ENCODE data around the gene BCL2L15.

The BCL2L15 gene

DNA sequence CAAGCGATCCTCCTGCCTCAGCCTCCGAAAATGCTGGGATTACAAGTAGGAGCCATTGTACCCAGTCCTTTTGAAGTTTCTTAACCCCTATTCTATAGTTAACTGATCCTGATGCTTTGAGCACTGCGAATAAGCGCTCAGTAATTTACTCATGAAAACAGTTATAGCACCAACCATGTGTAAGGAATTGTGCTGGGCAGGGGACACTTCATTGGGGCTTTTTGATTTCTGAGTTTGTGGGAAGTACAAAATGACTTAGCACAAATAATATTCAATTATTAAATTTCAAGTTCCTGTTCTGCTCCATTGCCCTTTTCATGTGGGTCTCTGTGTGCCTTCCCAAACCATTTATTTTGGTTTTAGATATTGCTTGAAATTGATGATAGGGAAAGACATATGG, 35.6 kb upstream of the BCL2L15 start:
- no peak for ATAC-seq (ENCODE audit: insufficient read depth, low read depth)

DNA sequence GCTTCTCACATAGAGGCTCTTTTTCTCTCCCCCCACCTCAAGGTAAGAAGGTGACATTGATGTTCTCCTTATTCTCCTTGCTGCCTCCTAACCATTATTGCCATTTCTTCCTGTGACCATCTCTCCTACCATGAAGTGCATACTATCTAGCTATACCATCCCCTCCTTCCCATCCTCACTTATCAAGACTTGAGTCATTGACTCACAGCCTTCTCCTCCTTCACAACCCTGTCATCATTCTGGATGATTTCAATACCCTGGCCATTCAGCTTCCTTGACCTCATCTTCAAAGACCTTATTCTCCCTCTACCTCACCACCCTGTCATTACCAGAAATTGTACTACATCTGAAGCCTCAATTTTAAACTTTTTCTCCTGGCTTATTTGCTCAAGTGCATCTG, 30.9 kb upstream of the BCL2L15 start:
- H4K20me1 ChIP-seq (ENCODE audit: insufficient read depth, low read length), result peaks cover 8% of the 10 kb centered on the region; the same call in 1 of the 2 replicates
- H3K36me3 ChIP-seq (ENCODE audit: insufficient read depth, low read length), result peaks cover 12% of the 10 kb centered on the region; the same call in 1 of the 2 replicates
- TF ChIP-seq EZH2 (IDR thresholded peaks at IDR 0.05; ENCODE audit: borderline replicate concordance, low read depth, low read length, severe bottlenecking), result no peak
- TF ChIP-seq, protein P1, sequence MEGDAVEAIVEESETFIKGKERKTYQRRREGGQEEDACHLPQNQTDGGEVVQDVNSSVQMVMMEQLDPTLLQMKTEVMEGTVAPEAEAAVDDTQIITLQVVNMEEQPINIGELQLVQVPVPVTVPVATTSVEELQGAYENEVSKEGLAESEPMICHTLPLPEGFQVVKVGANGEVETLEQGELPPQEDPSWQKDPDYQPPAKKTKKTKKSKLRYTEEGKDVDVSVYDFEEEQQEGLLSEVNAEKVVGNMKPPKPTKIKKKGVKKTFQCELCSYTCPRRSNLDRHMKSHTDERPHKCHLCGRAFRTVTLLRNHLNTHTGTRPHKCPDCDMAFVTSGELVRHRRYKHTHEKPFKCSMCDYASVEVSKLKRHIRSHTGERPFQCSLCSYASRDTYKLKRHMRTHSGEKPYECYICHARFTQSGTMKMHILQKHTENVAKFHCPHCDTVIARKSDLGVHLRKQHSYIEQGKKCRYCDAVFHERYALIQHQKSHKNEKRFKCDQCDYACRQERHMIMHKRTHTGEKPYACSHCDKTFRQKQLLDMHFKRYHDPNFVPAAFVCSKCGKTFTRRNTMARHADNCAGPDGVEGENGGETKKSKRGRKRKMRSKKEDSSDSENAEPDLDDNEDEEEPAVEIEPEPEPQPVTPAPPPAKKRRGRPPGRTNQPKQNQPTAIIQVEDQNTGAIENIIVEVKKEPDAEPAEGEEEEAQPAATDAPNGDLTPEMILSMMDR (IDR thresholded peaks at IDR 0.05; ENCODE audit: borderline replicate concordance, extremely low read depth, low read length, poor library complexity, severe bottlenecking), result no peak
- no peak overlapping the region for H3K9ac ChIP-seq (ENCODE audit: low read depth, low read length)
- no peak for ATAC-seq (ENCODE audit: insufficient read depth, low read depth)
- DNase-seq, result no peak
- no peak overlapping the region for H3K4me2 ChIP-seq (ENCODE audit: insufficient read depth, low read length)
- no peaks in the 10 kb centered on the region for H3K9me3 ChIP-seq (ENCODE audit: insufficient read depth, low read length, severe bottlenecking)
- H2AFZ ChIP-seq (ENCODE audit: low read depth, low read length), result no peak overlapping the region
- H3K4me3 ChIP-seq (ENCODE audit: low read depth in 1 of 2, low read length in 2 of 2), result no peak overlapping the region
- H3K27ac ChIP-seq (ENCODE audit: low read length), result no peak overlapping the region
- no peaks in the 10 kb centered on the region for H3K79me2 ChIP-seq (ENCODE audit: insufficient read depth, low read length)
- no peaks in the 10 kb centered on the region for H3K27me3 ChIP-seq (ENCODE audit: insufficient read depth, low read length, poor library complexity)
- no peaks in the 10 kb centered on the region for H3K4me1 ChIP-seq (ENCODE audit: insufficient read depth, low read length)

More for the DNA sequence above, 35.6 kb upstream of the BCL2L15 start:
- Histone ChIP-seq H3K79me2 (ENCODE audit: insufficient read depth, low read length) (no peaks in the 10 kb centered on the region), H3K4me3 (ENCODE audit: low read depth in 1 of 2, low read length in 2 of 2) (no peak overlapping the region), H2AFZ (ENCODE audit: low read depth, low read length) (no peak overlapping the region), H3K4me2 (ENCODE audit: insufficient read depth, low read length) (no peak overlapping the region), H3K27me3 (ENCODE audit: insufficient read depth, low read length, poor library complexity) (no peaks in the 10 kb centered on the region), H3K4me1 (ENCODE audit: insufficient read depth, low read length) (peaks cover 3% of the 10 kb centered on the region), H3K9ac (ENCODE audit: low read depth, low read length) (no peak overlapping the region), H3K36me3 (ENCODE audit: insufficient read depth, low read length) (no peaks in the 10 kb centered on the region), H3K9me3 (ENCODE audit: insufficient read depth, low read length, severe bottlenecking) (no peaks in the 10 kb centered on the region), H4K20me1 (ENCODE audit: insufficient read depth, low read length) (no peaks in the 10 kb centered on the region), H3K27ac (ENCODE audit: low read length) (no peak overlapping the region)
- TF ChIP-seq, protein P1 (IDR thresholded peaks at IDR 0.05; ENCODE audit: borderline replicate concordance, extremely low read depth, low read length, poor library complexity, severe bottlenecking), result no peak
- no peak for TF ChIP-seq EZH2 (IDR thresholded peaks at IDR 0.05; ENCODE audit: borderline replicate concordance, low read depth, low read length, severe bottlenecking)
- no peak for DNase-seq

DNA sequence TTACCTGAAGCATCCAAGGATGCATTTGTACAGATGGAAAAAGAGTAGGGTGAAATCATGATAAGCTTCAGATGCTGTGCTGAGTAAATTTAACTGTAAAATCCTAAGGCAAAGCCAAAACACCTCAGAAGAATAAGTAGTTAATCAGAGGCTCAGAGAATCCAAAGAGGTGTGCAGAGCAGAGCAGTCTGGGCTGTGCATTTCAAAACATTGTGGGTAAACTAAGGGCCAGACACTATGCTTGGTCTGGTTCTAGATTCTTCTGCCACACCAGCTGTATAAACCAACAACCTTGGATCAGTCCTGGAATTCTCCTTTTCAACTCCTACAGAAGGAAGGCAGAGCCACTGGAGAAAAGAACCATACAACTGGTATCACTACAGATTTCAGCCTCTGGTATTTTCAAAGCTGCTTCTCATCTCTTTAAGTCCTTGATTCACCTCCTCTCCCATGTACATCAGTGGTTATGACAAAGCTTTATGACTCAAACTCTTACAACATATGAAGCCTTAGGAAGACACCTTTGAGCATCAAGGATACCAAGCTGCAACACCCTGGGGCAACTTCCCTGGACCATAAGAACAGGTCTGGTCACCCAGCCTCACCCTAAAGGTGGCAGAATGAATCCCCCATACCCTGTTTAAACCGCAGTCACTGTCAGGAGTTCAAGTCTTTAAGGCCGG, 30.2 kb upstream of the BCL2L15 start:
- Histone ChIP-seq H3K4me3 (ENCODE audit: low read depth in 1 of 2, low read length in 2 of 2) (no peak overlapping the region), H3K36me3 (ENCODE audit: insufficient read depth, low read length) (peaks cover 19% of the 10 kb centered on the region), H3K79me2 (ENCODE audit: insufficient read depth, low read length) (no peaks in the 10 kb centered on the region), H3K9me3 (ENCODE audit: insufficient read depth, low read length, severe bottlenecking) (no peaks in the 10 kb centered on the region), H2AFZ (ENCODE audit: low read depth, low read length) (no peak overlapping the region), H4K20me1 (ENCODE audit: insufficient read depth, low read length) (peaks cover 15% of the 10 kb centered on the region; the same call in 1 of the 2 replicates), H3K27ac (ENCODE audit: low read length) (no peak overlapping the region), H3K9ac (ENCODE audit: low read depth, low read length) (no peak overlapping the region), H3K4me2 (ENCODE audit: insufficient read depth, low read length) (no peak overlapping the region), H3K4me1 (ENCODE audit: insufficient read depth, low read length) (no peaks in the 10 kb centered on the region), H3K27me3 (ENCODE audit: insufficient read depth, low read length, poor library complexity) (no peaks in the 10 kb centered on the region)
- no peak for DNase-seq
- ATAC-seq (ENCODE audit: insufficient read depth, low read depth), result no peak
- TF ChIP-seq, protein P1 (IDR thresholded peaks at IDR 0.05; ENCODE audit: borderline replicate concordance, extremely low read depth, low read length, poor library complexity, severe bottlenecking), result no peak
- no peak for TF ChIP-seq EZH2 (IDR thresholded peaks at IDR 0.05; ENCODE audit: borderline replicate concordance, low read depth, low read length, severe bottlenecking)
